K562 (cell line): ENCODE data around the gene POLR3GL. TPM values are rescaled to one million over a fixed set of nuclear protein-coding genes. Genes with fewer than 3 reads are reported as not detected.

Source experiments
- BACH1 ChIP-seq: fragments of 200-800 bp; sonication (Bioruptor generic); IDR thresholded peaks from 2 replicates; pipeline ENCODE4 v1.6.1; 2016; ENCODE audit warnings: missing genetic modification characterization, missing compliant biosample characterization
- MEF2D ChIP-seq: conservative IDR thresholded peaks from 2 replicates; pipeline ENCODE4 v1.6.1; 2016; ENCODE audit warnings: low read depth, missing genetic modification characterization, missing compliant biosample characterization
- MLX ChIP-seq, 2 experiments: fragments of 450-650 bp in 1 of 2; sonication (generic) in 1 of 2; formaldehyde crosslinking; conservative IDR thresholded peaks; 2 replicates each; pipeline versions ENCODE4 v1.4.0 to v1.8.1; 2020 to 2022; ENCODE audit warnings: mild to moderate bottlenecking in 1 of 2, missing genetic modification reagents in 1 of 2
- MTA3 ChIP-seq: fragments of 450-650 bp; formaldehyde crosslinking; IDR thresholded peaks from 2 replicates; pipeline ENCODE4 v1.6.1; 2017; ENCODE audit warnings: mild to moderate bottlenecking, borderline replicate concordance
- ZBTB12 ChIP-seq: fragments of 250-450 bp; sonication (Bioruptor Pico); IDR thresholded peaks from 2 replicates; pipeline ENCODE4 v1.4.0; 2020
- ZBTB8A ChIP-seq: fragments of 450-650 bp; IDR thresholded peaks from 2 replicates; pipeline ENCODE4 v1.6.1; 2018; ENCODE audit warnings: mild to moderate bottlenecking, moderate library complexity; ENCODE audit not compliant: partially characterized antibody
- ZNF407 ChIP-seq: fragments of 450-650 bp; IDR thresholded peaks from 2 replicates; pipeline ENCODE4 v1.6.1; 2016; ENCODE audit warnings: low read depth
- ZNF717 ChIP-seq: fragments of 250-450 bp; sonication (Bioruptor Pico); IDR thresholded peaks from 2 replicates; pipeline ENCODE4 v1.5.0; 2021
- ZNF764 ChIP-seq: fragments of 250-450 bp; sonication (Bioruptor Pico); IDR thresholded peaks from 2 replicates; pipeline ENCODE4 v1.4.0; 2020; ENCODE audit warnings: low read depth, mild to moderate bottlenecking, moderate library complexity
- ZNF766 ChIP-seq: fragments of 200-800 bp; sonication (Bioruptor generic); conservative IDR thresholded peaks from 2 replicates; pipeline ENCODE4 v1.6.1; 2016; ENCODE audit warnings: missing genetic modification characterization, missing compliant biosample characterization
- polyA plus RNA-seq, 8 experiments: library from polyadenylated mRNA; depleted of rRNA in 4 of 8; stranded (reverse) in 5 of 8; unstranded in 3 of 8; fragments of >200 nt; fragmentation: Nextera tagmentation in 2 of 8; fragmentation: Illumina TruSeq in 1 of 8; extraction: Ambion mirVana in 2 of 8; extraction: Trizol in 1 of 8; gene quantifications; 2 replicates each; pipeline versions ENCODE4 v1.2.1 to v1.2.3, GENCODE V29; 2011 to 2014; ENCODE audit warnings: inconsistent platforms in 1 of 8, missing spikeins in 1 of 8
- total RNA-seq, 7 experiments: library from RNA; depleted of rRNA in 6 of 7; stranded (reverse); fragments of >200 nt in 6 of 7; fragmentation: Illumina TruSeq in 2 of 7; extraction: Trizol in 2 of 7; gene quantifications; 2 replicates each; pipeline versions ENCODE4 v1.2.1 to v1.2.3, GENCODE V29; 2011 to 2021; ENCODE audit warnings: low replicate concordance in 1 of 7
- TF ChIP-seq, protein P1 (sequence below): fragments of 250-450 bp; sonication (Bioruptor Pico); IDR thresholded peaks from 2 replicates; pipeline ENCODE4 v1.5.0; 2021; ENCODE audit warnings: mild to moderate bottlenecking, moderate library complexity
- TF ChIP-seq, protein P2 (sequence below), 2 experiments: fragments of 450-650 bp in 1 of 2; sonication (generic) in 1 of 2; formaldehyde crosslinking in 1 of 2; IDR thresholded peaks in 1 of 2; conservative IDR thresholded peaks in 1 of 2; 2 replicates each; pipeline versions ENCODE4 v1.6.1 to v1.8.1; 2016 to 2023; ENCODE audit warnings: mild to moderate bottlenecking in 2 of 2, moderate library complexity in 2 of 2, inconsistent platforms in 1 of 2, missing genetic modification reagents in 1 of 2

The POLR3GL gene
- total and polyA plus RNA-seq, 9 of the 15 experiments (the other 6 are each of a cell fraction or from before 2014, with no cell fraction given), result 14.6 to 48.4 (median 38.2) TPM

DNA sequence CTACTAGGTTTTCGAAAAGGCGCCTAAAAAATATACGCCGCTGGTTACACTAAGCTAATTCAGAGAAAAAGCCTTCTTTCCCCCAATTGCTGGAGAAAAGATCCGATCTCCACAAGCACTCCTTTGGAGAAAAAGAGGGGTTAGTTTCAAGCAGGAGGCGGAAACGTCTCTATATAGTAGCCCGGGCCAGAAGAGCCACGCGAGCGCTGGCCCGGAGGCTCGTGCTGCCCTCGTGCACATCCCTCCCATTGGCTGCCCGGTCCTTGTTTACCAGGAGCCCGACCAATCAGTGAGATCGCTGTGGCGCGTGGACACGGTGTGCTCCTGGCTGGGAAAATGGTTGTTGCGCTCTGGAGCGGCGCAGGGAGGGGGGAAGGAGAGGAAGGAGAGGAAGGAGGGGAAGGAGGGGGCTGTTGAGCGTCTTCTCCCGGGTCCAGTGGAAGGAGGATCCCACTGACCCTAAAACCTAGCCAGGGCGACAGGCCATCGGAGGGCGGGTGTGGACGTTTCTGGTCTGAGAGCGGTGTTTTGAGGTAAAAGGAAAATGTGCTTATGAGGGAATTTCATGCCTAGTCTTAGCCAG is 32.0 kb downstream of the POLR3GL start, which contains the start of gene TXNIP (continued):
- TF ChIP-seq MEF2D (tag), result peak; percentile 62; the same call in 1 of the 2 replicates
- no peak; the same call in 1 of the 2 replicates for TF ChIP-seq ZNF766
- TF ChIP-seq MTA3, result peak; percentile 99
- no peak for TF ChIP-seq ZBTB12 (CRISPR knock-in tag)
- TF ChIP-seq, protein P1, sequence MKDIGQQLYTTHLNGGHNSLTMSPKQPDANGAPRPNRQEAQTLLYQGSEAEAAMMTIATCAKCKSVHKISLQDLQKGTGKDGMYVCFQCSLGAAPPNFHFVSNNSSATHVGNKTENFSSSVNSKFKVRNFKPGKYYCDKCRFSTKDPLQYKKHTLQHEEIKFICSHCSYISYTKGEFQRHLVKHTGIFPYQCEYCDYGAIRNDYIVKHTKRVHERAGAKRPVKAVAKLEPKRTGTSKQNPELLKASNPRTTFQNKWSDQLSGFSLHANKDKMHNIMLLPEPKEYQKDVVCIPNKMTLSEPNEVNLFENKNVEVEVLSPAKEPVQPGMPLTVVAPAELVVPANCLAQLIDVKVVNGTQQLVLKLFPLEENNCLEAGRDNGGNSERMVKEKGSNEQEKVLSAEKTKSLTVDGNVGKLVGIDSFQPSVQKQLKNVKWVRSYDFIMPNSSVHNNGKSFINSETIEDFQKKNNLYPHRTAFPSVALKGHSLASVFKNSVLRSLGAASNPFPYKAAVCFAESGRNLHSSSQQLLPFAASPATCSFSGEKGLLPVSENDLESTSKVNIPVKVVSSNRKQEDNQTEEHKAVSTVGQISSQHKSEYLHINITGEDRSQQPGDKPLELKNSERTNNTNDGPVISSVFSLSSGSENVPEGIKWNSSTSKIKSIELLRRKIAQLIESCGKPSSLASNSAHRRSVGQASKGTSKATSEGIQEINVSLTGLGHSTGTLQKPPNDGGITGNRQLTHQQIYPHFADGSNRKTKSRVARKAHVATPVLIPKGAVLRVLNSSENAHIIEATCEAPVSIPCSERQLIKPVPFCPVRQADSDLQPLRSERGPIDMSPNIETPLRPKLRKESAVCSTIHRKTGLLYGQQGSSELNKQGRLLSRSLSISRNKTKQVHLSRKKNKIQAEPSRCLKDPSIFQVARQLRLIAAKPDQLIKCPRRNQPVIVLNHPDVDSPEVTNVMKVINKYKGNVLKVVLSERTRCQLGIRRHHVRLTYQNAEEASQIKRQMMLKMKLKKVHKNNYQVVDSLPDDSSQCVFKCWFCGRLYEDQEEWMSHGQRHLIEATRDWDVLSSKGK (CRISPR knock-in tag), result no peak
- no peak for TF ChIP-seq ZNF407
- no peak for TF ChIP-seq ZBTB8A
- no peak for TF ChIP-seq ZNF717 (CRISPR knock-in tag)
- TF ChIP-seq ZNF764 (CRISPR knock-in tag), result no peak
- peak; percentile 100 for TF ChIP-seq MLX (CRISPR knock-in tag; conservative IDR thresholded peaks at IDR 0.05)
- TF ChIP-seq, protein P2, sequence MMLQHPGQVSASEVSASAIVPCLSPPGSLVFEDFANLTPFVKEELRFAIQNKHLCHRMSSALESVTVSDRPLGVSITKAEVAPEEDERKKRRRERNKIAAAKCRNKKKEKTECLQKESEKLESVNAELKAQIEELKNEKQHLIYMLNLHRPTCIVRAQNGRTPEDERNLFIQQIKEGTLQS (IDR thresholded peaks at IDR 0.05), result peak; percentile 73
- TF ChIP-seq, protein P2 (CRISPR knock-in tag; conservative IDR thresholded peaks at IDR 0.05), result no peak
- no peak for TF ChIP-seq BACH1
